ENCODE data around the gene MYADM.
A peak's percentile ranks its signal among the peaks of the same experiment; 100 is the strongest.
"Not testable (repeated sequence)": the region's sequence is repeated elsewhere in the genome, so short reads cannot be mapped to it uniquely, and the experiment has no call there.

MYADM gene

DNA sequence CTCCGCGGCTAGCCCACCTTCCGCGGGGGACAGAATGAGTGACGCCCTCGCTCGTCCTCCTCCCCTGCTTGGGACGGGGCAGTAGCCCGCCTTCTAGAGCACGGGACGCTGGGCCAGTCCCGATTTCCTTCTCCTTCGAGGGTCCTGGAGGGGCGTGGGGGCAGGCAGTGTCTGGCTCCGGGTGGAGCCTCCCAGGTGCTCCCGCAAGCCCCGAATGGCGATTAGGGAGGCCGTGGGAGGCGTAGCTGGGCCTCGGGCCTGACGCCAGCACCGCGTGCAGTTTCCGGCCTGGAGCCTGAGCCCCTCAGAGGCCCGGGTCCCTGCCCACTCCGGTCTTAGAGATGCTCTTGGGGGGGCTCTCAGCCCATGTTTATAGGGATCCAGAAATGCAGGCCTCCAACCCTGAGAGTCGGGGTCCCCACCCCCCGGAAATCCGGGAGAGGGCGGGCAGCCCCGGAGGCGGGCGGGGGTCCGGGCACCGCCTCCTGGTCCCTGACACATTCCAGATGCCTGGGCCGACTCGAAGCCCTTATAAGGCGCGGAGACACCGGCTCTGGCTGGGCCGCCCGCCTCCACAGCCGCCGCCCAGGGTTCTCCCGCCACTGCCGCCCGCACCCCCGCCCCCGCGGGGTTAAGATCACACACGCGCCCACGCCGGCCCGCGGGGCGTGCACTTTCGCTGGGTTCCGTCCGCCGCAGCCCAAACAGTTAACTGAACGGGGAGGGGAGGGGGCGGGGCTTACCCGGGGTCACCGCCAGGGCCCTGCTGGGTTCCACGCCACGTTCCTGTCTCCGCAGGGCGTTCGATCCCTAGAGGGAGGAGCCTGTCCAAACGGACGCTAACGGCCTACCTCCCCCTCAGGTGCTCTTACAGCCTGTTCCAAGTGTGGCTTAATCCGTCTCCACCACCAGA lies 1.5 kb downstream of the MYADM start:
- peak; percentile 95 for DNase-seq

DNA sequence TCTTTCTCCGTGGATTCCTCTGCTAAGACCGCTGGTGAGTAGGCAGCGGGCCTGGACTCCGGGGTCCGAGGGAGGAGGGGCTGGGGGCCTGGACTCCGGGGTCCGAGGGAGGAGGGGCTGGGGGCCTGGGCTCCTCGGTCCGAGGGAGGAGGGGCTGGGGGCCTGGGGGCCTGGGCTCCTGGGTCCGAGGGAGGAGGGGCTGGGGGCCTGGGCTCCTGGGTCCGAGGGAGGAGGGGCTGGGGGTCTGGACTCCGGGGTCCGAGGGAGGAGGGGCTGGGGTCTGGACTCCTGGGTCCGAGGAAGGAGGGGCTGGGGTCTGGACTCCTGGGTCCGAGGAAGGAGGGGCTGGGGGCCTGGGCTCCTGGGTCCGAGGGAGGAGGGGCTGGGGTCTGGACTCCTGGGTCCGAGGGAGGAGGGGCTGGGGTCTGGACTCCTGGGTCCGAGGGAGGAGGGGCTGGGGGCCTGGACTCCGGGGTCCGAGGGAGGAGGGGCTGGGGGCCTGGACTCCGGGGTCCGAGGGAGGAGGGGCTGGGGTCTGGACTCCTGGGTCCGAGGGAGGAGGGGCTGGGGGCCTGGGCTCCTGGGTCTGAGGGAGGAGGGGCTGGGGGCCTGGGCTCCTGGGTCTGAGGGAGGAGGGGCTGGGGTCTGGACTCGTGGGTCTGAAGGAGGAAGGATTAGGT lies 2.3 kb downstream of the MYADM start:
- not testable (repeated sequence) for DNase-seq

DNA sequence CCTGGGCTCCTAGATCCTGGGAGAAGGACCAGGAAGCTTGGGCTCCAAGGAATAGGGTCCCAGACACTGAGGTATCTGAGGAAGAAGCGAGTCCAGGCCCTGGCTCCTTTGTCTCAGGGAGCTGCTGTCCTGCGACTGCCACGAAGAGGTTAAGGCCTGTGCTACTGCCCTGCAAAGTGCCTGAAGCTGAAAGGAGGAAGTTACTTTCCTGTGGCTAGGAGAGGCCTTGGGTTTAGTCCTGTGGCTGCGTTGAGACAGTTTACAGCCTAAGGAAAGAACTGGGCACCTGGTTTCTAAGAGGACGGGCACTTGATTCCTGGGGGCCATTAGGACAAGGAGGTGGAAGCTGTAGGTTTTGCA lies 2.8 kb downstream of the MYADM start:
- peak; percentile 86 for DNase-seq

DNA sequence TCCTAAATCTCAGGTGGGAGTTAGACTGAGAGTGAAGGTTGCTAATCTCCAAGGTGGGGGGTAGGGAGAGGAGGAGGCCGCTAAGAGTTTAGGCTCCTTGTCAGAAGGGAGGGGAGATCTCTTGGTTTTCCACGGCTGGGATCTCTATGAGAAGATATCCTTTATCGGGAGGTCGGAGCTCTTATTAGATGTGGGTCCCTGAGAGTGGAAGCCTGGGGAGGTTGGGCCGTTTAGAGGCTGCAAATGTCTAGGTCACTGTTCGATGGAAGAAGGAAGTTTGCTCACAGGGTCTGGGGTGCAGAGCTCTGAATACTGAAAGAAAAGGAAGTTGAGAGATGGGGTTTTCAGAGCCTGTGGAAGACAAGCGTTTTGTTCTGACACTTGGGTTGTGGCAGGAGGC lies 3.8 kb downstream of the MYADM start:
- no peak for DNase-seq

DNA sequence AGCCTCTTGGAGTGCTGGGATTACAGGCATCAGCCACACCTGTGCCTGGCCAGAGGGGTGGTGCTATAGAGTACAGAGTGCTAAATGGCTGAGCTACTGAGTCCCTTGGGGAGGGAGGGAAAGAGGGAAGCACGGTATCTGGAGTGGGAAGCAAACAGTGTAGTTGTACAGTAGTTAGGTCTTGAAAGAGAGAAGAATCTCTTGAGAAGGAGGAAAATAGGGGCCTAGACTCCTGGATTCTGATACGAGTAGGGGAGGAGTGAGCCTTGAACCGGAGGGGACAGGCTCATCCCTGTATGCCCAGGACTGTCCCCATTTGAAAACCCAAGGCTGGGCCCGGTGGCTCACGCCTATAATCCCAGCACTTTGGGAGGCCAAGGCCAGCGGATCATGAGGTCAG lies 5.1 kb downstream of the MYADM start:
- no peak for DNase-seq

DNA sequence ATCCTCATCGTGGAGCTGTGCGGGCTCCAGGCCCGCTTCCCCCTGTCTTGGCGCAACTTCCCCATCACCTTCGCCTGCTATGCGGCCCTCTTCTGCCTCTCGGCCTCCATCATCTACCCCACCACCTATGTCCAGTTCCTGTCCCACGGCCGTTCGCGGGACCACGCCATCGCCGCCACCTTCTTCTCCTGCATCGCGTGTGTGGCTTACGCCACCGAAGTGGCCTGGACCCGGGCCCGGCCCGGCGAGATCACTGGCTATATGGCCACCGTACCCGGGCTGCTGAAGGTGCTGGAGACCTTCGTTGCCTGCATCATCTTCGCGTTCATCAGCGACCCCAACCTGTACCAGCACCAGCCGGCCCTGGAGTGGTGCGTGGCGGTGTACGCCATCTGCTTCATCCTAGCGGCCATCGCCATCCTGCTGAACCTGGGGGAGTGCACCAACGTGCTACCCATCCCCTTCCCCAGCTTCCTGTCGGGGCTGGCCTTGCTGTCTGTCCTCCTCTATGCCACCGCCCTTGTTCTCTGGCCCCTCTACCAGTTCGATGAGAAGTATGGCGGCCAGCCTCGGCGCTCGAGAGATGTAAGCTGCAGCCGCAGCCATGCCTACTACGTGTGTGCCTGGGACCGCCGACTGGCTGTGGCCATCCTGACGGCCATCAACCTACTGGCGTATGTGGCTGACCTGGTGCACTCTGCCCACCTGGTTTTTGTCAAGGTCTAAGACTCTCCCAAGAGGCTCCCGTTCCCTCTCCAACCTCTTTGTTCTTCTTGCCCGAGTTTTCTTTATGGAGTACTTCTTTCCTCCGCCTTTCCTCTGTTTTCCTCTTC lies 6.3 kb downstream of the MYADM start:
- DNase-seq, result no peak

DNA sequence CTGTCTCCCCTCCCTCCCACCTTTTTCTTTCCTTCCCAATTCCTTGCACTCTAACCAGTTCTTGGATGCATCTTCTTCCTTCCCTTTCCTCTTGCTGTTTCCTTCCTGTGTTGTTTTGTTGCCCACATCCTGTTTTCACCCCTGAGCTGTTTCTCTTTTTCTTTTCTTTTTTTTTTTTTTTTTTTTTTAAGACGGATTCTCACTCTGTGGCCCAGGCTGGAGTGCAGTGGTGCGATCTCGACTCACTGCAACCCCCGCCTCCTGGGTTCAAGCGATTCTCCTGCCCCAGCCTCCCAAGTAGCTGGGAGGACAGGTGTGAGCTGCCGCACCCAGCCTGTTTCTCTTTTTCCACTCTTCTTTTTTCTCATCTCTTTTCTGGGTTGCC lies 6.9 kb downstream of the MYADM start:
- no peak for DNase-seq

DNA sequence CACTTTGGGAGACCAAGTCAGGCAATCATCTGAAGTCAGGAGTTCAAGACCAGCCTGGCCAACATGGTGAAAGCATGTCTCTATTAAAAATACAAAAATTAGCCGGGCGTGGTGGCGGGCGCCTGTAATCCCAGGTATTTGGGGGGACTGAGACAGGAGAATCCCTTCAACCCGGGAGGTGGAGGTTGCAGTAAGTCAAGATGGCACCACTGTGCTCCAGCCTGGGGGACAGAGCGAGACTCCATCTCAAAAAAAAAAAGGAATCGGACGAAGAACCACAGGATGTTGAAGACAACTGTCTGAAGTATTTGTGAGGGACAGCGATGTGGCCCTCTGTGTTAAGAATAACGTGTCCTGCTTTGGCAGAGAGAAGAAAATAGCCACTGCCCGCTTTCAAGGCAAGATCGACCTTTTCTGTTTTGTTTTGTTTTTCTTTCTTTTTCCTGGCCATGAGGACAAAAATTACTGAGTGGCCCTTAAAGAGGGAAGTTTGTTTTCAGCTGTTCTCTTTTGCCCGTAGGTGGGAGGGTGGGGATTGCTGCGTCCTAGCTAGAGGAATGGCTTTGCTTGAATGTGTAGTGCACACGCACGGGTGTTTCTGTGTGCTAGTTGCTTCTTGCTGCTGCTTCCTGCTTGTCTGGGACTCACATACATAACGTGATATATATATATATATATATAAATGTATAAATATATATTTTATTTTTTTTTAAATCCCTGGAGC lies 8.1 kb downstream of the MYADM start:
- no peak for DNase-seq

DNA sequence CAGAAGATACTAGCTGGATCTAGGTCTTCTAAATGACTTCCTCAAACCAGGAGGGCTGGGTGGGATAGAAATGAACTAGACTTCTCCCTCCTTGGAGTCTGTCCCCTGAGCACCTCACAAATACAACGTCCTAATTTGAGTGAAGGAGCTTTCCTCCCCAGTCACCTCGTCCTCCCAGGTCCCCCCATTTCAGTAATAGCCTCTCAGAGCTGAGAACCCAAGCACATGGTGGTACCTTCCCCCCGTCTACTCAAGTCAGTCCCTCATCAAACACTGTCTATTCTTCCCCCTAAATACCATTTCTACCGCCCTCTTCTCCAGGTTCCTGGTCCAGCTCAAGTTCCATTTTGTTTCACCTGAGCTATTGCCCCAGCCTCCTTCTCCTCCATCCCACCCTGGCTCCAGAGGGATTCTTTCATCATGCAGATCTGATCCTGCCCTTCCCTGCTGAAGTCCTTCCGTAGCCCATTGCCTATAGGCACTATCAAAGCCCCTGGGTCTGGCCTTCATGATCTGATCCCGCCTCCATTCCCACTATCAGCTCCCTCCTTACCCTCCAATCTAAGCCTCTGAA lies 9.1 kb downstream of the MYADM start:
- no peak for DNase-seq

DNA sequence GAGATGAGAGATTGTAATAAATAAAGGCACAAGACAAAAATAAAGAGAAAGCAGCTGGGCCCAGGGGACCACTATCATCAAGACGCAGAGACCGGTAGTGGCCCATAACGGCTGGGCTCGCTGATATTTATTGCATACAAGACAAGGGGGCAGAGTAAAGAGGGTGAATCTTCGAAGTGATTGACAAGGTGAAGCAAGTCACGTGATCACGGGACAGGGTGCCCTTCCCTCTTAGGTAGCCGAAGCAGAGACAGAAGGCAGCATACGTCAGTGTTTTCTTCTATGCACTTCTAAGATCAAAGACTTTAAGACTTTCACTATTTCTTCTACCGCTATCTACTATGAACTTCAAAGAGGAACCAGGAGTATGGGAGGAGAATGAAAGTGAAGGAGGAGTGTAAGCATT lies 9.7 kb downstream of the MYADM start:
- no peak for DNase-seq

DNA sequence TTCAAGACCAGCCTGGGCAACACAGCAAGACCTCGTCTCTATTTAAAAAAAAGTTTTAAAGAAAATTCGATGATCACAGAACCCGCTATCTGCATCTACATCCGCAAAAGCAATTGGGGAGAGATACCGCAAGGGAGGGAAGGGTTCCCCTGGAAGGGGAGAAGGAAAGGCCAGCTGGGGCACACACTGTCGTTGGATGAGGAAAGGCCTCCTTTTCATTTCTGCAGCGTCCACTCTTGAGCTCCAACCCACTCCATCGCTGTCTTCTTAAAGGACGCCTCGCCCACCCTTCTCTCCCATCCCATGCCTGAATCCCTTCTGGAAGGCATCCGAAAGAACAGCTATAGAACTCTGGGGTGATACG lies 11.1 kb downstream of the MYADM start:
- DNase-seq, result no peak

DNA sequence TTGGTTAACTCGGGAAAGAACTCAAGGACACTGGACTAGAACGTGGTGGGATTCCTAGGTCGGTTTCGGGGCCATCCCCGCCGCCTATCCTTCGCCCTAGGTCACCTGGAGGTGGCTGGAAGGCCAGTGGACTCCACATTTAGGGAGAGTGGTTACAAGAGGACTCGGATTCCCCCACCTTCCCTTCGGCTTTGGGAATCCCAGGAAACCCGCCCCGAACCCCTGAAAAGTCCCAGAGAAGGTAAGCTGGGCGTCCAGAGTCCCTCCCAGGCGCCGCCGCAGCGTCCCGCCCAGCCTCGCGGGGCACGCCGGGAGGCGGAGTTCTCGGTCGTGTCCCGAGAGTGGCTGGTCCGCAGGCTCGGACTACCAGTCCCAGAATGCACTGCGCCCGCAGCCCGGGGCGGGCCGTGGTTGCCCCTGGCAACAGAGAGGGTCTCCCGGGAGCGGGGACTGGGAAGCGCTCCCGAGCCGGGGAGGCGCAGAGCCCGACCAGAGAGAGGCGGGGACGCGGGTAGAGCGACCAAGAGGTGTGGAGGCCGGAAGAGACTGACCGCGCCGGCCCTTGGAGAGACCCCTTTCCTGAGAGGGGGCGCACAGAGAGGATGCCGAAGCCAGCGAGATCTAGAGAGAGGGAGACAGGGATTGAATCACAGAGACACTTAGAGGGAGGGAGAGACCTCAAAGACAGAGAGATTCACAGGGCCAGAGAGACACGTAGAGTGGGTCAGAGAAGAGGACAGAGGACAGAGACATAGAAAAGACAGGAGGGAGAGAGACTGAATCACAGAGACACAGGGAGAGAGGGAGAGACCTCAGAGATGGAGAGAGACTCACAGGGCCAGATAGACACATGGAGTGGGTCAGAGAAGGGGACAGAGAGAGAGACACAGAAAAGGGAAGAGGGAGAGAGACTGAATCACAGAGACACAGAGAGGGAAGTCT lies 11.7 kb downstream of the MYADM start:
- peak; percentile 86 for DNase-seq

DNA sequence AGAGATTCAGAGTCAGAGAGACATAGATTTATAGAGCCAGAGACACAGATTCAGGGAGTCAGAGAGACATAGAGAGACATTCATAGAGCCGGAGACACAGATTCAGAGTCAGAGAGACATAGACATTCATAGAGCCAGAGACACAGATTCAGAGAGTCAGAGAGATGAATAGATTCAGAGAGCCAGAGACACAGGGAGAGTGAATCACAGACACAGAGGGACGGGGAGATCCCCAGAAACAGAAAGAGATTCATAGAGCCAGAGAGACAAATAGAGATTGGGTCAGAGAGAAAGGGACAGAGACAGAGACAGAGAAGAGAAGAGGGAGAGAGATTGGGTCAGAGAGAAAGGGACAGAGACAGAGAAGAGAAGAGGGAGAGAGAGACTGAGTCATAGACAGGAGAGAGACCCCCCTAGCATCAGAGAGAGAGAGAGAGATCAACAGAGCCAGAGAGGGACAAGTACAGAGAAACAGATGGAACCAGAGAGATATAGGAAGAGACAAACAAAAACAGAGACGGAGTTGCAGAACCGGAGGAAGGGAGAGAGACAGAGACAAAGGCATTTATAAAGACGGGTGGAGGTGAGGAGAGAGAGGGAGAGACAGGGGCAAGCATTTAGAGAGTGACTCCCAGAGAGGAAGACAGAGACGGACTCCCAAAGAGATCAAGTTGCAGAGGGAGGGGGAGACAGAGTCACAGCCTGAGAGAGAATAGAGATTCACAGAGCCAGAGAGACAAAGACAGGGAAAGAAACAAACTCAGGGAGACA lies 13.2 kb downstream of the MYADM start:
- DNase-seq, result no peak

DNA sequence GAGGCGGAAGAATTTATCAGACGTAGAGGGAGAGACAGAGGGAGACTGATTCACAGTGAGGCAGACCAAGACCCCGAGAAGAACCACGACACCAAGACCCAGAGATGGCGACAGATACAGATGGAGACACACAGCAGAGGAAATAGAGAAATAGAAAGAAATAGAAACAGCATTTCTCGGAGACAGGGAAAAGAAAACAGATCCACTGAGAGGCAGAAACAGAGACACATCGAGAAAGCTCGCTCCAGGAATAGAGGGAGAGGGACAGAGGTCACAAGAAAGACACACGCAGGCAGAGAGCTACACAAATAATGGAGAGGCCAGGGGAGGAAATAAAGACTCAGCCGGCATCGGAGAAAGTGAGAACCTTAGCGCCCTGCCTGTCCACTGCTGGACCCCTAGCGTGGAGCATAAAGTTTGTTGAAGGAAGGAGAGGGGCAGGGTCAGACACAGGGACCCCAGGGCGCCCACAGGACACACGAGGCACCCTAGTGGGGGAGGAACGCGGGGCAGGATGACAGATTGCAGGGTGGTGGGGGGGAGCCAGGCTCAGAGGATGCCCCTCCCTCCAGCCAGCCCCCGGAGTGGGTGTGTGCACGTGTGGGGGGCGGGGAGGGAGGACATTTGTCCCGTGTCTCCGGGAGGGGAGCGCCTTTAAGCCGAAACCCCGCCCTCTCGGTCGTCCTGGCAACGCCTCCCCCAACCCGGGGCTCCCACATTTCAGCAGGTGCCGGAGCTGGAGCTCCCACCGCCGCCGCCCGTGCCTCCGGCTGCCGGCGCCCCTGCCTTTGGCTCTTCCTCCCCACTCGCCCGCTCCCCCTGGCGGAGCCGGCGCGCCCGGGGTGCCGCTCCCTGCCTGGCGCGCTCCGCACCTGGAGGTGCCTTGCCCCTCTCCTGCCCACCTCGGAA lies 14.1 kb downstream of the MYADM start, which contains the start of gene PRKCG:
Gene PRKCG, plus strand, starts transcription at position 716 of the 909 bp plus-strand sequence. CDS start 298 bp downstream, outside the sequence.
- peak; percentile 82 for DNase-seq

DNA sequence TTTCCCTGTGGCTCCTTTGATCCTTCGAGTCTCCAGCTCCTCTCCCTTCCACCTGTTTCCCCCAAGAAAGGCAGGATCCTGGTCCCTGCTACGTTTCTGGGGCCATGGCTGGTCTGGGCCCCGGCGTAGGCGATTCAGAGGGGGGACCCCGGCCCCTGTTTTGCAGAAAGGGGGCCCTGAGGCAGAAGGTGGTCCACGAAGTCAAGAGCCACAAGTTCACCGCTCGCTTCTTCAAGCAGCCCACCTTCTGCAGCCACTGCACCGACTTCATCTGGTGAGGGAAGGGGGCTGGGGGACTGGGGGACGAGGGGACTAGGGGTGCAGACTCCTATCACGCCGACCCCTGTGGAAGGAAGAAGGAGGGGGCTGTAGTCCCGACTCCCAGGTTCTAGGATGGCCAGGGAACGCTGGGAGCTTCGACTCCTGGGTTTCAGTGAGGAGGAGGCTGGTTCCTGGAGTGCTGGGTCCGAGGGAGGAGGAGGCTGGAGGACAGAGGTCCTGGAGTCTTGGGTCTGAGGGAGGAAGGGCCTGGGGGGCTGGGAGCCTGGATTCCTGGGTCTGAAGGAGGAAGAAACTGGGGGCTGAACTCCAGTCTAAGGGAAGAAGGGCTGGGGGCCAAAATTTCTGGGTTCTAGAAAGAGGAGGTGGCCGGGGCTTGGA lies 14.8 kb downstream of the MYADM start:
- no peak for DNase-seq

DNA sequence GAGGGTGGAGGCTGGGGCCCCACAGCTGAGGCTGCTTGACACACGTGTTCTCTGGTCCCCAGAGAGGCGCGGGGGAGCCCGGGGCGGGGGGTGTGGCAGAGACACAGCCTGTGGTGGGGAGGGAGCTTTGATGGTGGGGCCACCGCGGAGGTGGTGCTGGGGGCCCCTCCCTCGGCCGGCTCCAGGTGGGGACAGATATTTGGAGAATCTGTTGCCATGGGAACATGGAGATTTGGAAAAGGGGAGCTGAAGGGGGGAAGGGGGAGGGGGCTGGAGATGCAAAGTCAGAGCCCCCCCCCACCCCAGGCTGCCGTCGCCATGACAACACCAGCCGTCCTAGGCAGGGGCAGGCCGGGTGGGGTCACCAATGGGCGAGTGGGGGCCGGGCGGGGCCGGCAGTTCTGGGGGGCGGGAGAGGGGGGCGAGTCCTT lies 15.6 kb downstream of the MYADM start:
- no peak for DNase-seq

DNA sequence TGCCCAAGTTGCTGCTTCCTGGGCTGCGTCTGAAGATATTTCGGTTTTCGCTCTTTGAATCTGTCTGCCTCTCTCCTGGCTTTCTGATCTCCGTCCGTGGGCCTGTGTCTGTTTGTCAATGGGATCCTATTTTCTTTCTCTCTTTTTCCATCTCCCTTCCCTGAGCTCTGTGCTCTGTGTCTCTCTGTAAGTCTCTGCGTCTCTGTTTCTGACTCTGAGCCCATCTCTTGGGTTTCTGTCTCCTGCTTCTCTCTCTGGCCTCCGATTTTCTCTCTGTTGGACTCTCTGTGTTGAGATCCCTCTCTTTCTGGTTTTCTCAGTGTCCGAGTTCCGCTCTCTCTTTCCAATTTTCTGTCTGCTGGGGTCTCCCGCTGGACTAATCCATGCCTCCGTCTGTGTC lies 16.1 kb downstream of the MYADM start:
- no peak for DNase-seq

DNA sequence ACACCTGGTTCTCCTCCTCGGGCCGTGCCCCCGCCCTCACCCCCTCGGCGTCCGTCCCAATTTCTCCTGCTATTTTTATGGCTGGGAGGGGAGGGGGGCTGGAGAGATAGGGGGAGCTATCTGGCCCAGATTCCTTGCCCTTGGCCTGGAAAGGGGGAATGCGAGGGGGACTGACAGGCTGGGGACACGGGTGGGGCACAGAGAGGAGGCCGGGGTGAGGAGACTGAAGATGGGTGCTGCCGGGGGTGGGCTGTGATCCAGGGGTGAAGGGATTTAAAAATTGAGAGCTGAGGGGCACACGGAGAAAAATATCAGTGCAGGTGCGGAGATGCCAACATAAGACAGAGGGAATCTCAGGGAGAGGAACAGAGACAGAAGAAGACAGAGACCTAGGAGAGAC lies 16.6 kb downstream of the MYADM start:
- DNase-seq, result no peak

DNA sequence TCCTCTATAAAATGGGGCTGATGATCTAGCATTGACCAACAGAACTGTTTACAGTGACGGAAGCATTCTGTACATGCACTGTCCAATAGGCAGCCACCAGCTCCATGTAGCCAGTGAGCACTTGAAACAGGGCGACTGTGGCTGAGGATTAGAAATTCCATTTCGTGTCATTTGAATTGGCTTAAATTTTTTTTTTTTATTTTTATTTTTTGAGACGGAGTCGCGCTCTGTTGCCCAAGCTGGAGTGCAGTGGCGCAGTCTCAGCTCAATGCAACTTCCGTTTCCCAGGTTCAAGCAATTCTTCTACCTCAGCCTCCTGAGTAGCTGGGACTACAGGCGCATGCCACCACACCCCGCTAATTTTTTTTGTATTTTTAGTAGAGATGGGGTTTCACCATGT lies 17.4 kb downstream of the MYADM start:
- DNase-seq, result no peak
